Measurements from ENCODE around the gene SHISA6. TPM values are rescaled to one million over a fixed set of nuclear protein-coding genes. Genes with fewer than 3 reads are reported as not detected.

SHISA6 gene
- total and polyA plus RNA-seq, 4 donors = not detected

DNA sequence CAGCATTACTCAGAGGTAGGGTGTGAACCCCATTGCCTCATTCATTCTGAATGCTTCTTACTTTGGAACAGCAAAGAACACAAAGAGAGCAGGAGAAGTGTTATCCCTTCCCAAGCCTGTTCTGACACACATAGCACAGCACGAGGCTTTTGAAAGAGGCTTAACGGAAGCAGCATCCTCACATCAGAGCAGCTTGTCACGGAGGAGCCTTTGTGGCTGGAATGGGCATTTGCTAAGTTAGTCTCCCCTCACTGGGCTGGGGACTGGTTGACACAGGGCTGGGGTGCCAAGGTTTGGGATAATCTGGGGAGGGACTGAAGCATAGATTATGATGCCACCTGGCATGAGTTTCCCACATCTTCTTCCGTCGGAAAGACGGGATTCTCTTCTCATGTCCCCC lies 189.7 kb downstream of the SHISA6 start:
- 79% methylated on average over 6 of the region's 6 CpGs for WGBS
- Histone ChIP-seq H3K27ac (ENCODE audit: low read depth in 1 of 2, low read length in 2 of 2) (no peak overlapping the region), H3K9me3 (ENCODE audit: control insufficient read depth in 4 of 4, low read length in 3 of 4) (peaks cover 0 to 2% (median 0%) of the 10 kb centered on the region in 4 donors), H3K4me3 (ENCODE audit: low read depth in 1 of 3, low read length in 3 of 3) (no peak overlapping the region), H3K9ac (ENCODE audit: low read depth in 1 of 2, low read length in 2 of 2) (no peak overlapping the region), H3K4me1 (ENCODE audit: control insufficient read depth in 4 of 4, insufficient read depth in 4 of 4, low read length in 3 of 4) (no peaks in the 10 kb centered on the region), H3K36me3 (ENCODE audit: control insufficient read depth in 4 of 4, insufficient read depth in 3 of 4, low read depth in 1 of 4, low read length in 3 of 4) (no peaks in the 10 kb centered on the region), H3K27me3 (ENCODE audit: control insufficient read depth in 4 of 4, insufficient read depth in 4 of 4, low read length in 3 of 4) (no peaks in the 10 kb centered on the region)
- no peak for DNase-seq (ENCODE audit: low spot score)
- TF ChIP-seq NR2F2 (IDR thresholded peaks at IDR 0.05) (no peak), HNF4A (conservative IDR thresholded peaks at IDR 0.05) (no peak)

- peaks cover 0 to 13% (median 3%) of the 10 kb centered on the region in 4 donors for H3K4me1 ChIP-seq (ENCODE audit: control insufficient read depth in 4 of 4, insufficient read depth in 4 of 4, low read length in 3 of 4)
- no peak for TF ChIP-seq TAF1 (conservative IDR thresholded peaks at IDR 0.05)
- H3K9ac ChIP-seq (ENCODE audit: low read depth in 1 of 2, low read length in 2 of 2) = no peak overlapping the region
- no peaks in the 10 kb centered on the region for H3K27me3 ChIP-seq (ENCODE audit: control insufficient read depth in 4 of 4, insufficient read depth in 4 of 4, low read length in 3 of 4)
- no peak overlapping the region for H3K27ac ChIP-seq (ENCODE audit: low read depth in 1 of 2, low read length in 2 of 2)
- H3K36me3 ChIP-seq (ENCODE audit: control insufficient read depth in 4 of 4, insufficient read depth in 3 of 4, low read depth in 1 of 4, low read length in 3 of 4) = no peaks in the 10 kb centered on the region
- no peak for DNase-seq (ENCODE audit: low spot score)
- H3K9me3 ChIP-seq (ENCODE audit: control insufficient read depth in 4 of 4, low read length in 3 of 4) = no peaks in the 10 kb centered on the region
- 71% methylated on average over 4 of the region's 4 CpGs for WGBS
- no peak overlapping the region for H3K4me3 ChIP-seq (ENCODE audit: low read depth in 1 of 3, low read length in 3 of 3)
These were observed 197.7 kb downstream of the SHISA6 start for GRCh38 chr17:11438673-11439072.

GRCh38 chr17:11441004-11441403 lies 200.0 kb downstream of the SHISA6 start:
- Histone ChIP-seq H3K9me3 (ENCODE audit: control insufficient read depth in 4 of 4, low read length in 3 of 4) (no peaks in the 10 kb centered on the region), H3K4me3 (ENCODE audit: low read depth in 1 of 3, low read length in 3 of 3) (no peak overlapping the region), H3K27ac (ENCODE audit: low read depth in 1 of 2, low read length in 2 of 2) (no peak overlapping the region), H3K4me1 (ENCODE audit: control insufficient read depth in 4 of 4, insufficient read depth in 4 of 4, low read length in 3 of 4) (peaks cover 0 to 14% (median 4%) of the 10 kb centered on the region in 4 donors), H3K27me3 (ENCODE audit: control insufficient read depth in 4 of 4, insufficient read depth in 4 of 4, low read length in 3 of 4) (no peaks in the 10 kb centered on the region), H3K36me3 (ENCODE audit: control insufficient read depth in 4 of 4, insufficient read depth in 3 of 4, low read depth in 1 of 4, low read length in 3 of 4) (no peaks in the 10 kb centered on the region), H3K9ac (ENCODE audit: low read depth in 1 of 2, low read length in 2 of 2) (no peak overlapping the region)
- TF ChIP-seq EGR1 (IDR thresholded peaks at IDR 0.05; ENCODE audit: low read depth in 2 of 2) (no peak), HNF4A (conservative IDR thresholded peaks at IDR 0.05) (peak; percentile 33 to 58)
- no peak for DNase-seq (ENCODE audit: low spot score)
- 39% methylated on average over 1 of the region's 1 CpG for WGBS

DNA sequence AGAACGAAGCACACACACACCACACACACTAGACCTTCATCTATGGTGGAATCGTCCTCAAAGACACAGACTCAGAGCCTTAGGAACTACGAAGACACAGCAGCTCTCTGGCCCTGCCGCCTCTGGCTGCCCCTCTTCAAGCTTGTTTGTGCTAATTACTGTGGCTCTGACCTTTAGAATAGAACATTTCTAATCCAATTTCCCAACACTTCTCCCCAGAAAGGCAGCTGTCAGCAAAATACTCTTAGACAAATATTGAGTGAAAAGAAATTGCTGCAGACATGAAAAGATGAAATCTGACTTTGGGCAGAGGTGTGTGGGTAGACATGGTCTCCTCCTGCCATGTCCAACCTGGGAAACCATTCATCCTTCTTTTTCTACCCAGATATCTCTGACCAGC lies 205.3 kb downstream of the SHISA6 start:
- Histone ChIP-seq H3K9ac (ENCODE audit: low read depth in 1 of 2, low read length in 2 of 2) (no peak overlapping the region), H3K9me3 (ENCODE audit: control insufficient read depth in 4 of 4, low read length in 3 of 4) (no peaks in the 10 kb centered on the region), H3K4me1 (ENCODE audit: control insufficient read depth in 4 of 4, insufficient read depth in 4 of 4, low read length in 3 of 4) (peaks cover 0 to 21% (median 8%) of the 10 kb centered on the region in 4 donors), H3K27me3 (ENCODE audit: control insufficient read depth in 4 of 4, insufficient read depth in 4 of 4, low read length in 3 of 4) (no peaks in the 10 kb centered on the region), H3K36me3 (ENCODE audit: control insufficient read depth in 4 of 4, insufficient read depth in 3 of 4, low read depth in 1 of 4, low read length in 3 of 4) (no peaks in the 10 kb centered on the region), H3K4me3 (ENCODE audit: low read depth in 1 of 3, low read length in 3 of 3) (no peak overlapping the region), H3K27ac (ENCODE audit: low read depth in 1 of 2, low read length in 2 of 2) (no peak overlapping the region)
- DNase-seq (ENCODE audit: low spot score) = no peak
- WGBS = 60% methylated on average over 4 of the region's 4 CpGs
- TF ChIP-seq ATF3 (IDR thresholded peaks at IDR 0.05) = no peak
- no peak for TF ChIP-seq REST (IDR thresholded peaks at IDR 0.05)

All from liver (tissue), 9 donors.